NCI-H748 (cell line): Measurements from ENCODE around the gene ZBED1.
"Not testable (repeated sequence)": the region's sequence is repeated elsewhere in the genome, so short reads cannot be mapped to it uniquely, and the experiment has no call there.

Experiments used
- DNase-seq: peaks from one replicate; lab custom pipeline; 2025; ENCODE audit not compliant: unreplicated experiment; lab: John Stamatoyannopoulos, UW

ZBED1 gene

DNA sequence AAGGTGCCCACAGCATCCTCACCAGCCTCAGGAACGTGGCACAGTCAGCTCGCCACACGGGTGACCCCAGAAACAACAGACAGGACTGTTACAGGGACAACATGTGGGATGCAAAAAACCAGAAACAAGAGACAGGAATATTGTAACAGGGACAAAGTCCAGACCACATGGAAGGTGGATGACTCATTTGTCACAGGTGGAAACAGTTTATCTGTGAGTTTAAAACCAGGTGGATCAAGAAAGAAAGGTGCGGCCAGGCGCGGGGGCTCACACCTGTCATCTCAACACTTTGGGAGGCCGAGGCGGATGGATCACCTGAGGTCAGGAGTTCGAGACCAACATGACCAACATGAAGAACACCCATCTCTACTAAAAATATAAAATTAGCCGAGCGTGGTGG is 23.5 kb downstream of the ZBED1 start:
- DNase-seq, result not testable (repeated sequence)

- no peak for DNase-seq
These were observed 25.6 kb downstream of the ZBED1 start for GRCh38 chrX:2474963-2475726.

GRCh38 chrX:2474280-2474962 is 26.4 kb downstream of the ZBED1 start:
- DNase-seq, result no peak

DNA sequence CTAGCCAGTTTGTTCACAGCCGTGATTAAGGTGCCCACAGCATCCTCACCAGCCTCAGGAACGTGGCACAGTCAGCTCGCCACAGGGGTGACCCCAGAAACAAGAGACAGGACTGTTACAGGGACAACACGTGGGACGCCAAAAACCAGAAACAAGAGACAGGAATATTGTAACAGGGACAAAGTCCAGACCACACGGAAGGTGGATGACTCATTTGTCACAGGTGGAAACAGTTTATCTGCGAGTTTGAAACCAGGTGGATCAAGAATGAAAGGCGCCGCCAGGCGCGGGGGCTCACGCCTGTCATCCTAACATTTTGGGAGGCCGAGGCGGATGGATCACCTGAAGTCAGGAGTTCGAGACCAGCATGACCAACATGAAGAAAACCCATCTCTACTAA is 27.7 kb downstream of the ZBED1 start:
- DNase-seq, result not testable (repeated sequence)

GRCh38 chrX:2471641-2472040 is 29.1 kb downstream of the ZBED1 start:
- DNase-seq, result no peak

- not testable (repeated sequence) for DNase-seq
These were observed 29.6 kb downstream of the ZBED1 start for GRCh38 chrX:2471126-2471525.

DNA sequence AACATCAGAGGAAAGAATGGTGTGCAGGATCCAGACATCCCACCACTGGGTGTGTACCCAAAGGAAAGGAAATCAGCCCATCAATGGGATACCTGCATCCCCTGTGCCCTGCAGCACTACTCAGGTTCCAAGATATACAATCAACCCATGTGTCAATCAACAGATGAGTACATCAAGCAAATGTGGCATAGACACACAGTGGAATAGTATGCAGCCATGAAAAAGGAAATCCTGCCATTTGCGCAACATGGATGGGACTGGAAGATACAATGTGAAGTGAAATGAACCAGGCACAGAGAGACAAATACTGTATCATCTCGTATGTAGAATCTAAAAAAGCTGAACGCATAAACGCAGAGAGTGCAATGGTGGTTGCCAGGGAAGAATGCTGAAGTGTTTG is 30.9 kb downstream of the ZBED1 start:
- DNase-seq, result not testable (repeated sequence)

- no peak for DNase-seq
These were observed 31.5 kb downstream of the ZBED1 start for GRCh38 chrX:2469196-2469685.

GRCh38 chrX:2468261-2469195 is 32.2 kb downstream of the ZBED1 start:
- no peak for DNase-seq

GRCh38 chrX:2466876-2467656 is 33.7 kb downstream of the ZBED1 start:
- DNase-seq, result no peak

DNA sequence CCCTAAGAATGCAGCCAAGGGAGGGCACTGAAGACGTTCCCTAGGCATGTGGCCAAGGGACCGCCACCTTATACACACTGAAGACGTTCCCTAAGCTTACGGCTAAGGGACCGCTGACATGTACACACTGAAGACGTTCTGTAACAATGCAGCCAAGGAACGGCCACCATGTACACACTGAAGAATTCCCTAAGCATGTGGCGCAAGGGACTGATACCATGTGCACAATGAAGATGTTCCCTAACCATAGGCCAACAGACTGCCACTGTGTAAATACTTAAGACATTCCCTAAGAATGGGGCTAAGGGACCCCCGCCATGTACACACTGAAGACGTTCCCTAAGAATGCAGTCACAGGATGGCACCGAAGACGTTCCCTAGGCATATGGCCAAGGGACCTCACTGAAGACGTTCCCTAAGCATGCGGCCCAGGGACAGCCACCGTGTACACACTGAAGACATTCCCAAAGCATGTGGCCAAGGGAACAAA is 36.1 kb downstream of the ZBED1 start:
- no peak for DNase-seq

DNA sequence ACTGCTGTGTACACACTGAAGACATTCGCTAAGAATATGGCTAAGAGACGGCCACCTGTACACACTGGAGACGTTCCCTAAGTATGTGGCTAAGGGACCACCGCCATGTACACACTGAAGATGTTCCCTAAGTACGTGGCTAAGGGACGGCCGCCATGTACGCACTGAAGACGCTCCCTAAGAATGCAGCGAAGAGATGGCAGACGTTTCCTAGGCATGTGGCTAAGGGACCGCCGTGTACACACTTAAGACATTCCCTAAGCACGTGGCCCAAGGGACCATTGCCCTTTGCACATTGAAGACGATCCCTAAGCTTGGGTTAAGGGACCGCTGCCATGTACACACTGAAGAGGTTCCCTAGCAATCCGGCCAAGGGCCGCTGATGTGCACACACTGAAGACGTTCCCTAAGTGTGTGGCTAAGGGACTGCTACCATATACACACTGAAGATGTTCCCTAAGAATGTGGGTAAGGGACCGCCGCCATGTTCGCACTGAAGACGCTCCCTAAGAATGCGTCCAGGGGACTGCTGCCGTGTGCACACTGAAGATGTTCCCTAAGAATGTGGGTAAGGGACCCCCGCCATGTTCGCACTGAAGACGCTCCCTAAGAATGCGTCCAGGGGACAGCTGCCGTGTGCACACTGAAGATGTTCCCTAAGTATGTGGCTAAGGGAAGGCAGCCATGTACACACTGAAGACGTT is 36.7 kb downstream of the ZBED1 start:
- no peak for DNase-seq

DNA sequence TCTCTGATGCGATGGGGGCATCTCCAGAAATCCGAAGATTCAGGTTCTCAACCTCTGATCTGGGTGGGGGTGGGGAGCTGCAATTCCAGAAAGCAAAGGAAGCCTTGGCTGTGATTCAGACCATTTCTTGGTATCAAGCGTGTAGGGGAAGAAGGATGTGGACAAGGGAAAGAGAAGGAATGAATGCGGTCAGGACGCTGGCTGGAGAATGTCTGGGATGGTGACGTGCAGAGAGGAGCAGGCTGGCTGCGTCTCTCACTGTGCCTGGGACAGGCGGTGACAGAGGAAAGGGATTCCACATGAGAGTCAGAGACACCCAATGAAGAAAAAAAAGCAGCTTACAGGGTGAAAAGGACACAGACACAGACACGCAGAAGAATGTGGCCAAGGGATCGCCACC is 37.3 kb downstream of the ZBED1 start:
- not testable (repeated sequence) for DNase-seq

- DNase-seq, result no peak
These were observed 38.0 kb downstream of the ZBED1 start for GRCh38 chrX:2462780-2463179.

DNA sequence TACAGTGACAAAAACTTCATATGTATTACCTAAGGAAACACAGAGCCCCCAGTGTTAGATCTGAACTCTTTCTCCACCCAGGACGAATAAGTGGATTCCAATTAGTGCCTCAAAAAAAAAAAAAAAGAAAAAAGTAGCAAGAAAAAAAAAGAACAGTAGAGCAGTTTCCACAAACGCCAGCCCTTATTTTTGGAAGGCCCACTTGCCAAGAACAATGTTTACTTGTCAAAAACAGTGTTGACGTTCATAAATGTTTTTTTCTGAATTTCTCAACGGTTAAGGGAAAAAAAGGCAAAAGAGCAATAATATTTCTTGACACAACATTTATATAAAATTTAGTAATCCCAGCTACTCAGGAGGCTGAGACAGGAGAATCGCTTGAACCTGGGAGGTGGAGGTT is 38.7 kb downstream of the ZBED1 start:
- DNase-seq, result no peak

DNA sequence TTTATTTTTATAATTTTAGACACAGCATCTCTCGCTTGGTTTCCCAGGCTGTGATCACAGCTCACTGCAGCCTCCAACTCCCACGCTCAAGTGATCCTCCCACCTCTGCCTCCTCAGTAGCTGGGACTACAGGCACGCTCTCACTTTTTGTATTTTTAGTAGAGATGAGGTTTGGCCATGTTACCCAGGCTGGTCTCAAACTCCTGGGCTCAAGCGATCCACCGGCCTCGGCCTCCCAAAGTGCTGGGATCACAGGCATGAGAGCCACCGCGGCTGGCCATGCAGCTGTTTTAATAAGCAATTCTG is 39.1 kb downstream of the ZBED1 start:
- no peak for DNase-seq

DNA sequence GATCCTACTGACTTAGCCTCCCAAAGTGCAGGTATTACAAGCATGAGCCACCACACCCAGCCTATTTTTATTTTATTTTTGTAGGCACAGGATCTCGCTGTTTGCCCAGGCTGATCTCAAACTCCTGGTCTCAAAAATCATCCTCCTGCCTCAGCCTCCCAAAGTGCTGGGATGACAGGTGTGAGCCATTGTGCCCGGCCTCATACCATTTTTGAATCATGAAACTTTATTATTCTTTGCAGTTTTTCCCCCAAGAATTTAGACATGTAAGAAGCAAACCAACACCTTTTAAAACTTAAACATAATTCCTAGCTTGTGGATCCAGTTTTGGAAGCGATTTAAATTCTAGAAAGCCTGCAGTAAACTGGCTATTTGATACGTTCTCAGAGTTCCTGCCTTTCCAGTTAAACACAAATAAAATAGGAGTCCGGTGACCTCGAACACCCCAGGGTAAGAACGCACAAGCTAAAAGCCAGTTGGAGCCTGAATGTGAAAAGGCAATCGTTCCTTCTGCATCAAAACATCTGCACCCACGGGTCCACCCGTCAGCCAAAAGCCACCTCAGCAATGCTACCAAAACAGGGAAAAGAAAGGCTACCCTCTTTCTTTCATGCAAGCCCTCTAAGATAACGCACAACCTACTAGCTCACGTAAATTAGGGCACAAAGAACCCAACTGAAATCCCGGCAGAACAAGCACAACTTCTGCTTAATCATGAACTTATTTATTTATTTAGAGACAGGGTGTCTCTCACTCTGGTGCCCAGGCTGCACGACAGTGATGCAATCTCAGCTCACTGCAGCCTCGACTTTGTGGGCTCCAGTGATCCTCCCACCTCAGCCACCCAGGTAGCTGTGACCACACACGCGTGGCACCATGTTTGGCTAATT is 39.7 kb downstream of the ZBED1 start:
- DNase-seq, result not testable (repeated sequence)

DNA sequence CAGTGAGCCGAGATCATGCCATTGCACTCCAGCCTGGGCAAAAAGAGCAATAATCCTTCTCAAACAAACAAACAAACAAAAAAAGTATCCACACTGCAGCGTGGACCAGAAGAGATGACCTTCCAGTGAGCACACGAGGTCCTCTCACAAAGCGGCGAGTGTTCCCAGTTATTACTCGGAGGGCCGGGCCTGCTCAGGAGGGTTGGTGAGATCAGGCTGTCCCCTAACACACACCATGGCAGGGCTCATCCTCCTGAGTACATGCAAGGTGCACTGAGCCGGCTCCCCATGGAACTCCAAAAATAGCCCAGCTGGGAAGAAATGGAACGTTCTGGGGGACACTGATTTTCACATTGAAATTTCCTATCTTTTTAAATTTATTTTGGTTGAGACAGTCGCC is 40.7 kb downstream of the ZBED1 start:
- not testable (repeated sequence) for DNase-seq

GRCh38 chrX:2458309-2458708 is 42.5 kb downstream of the ZBED1 start:
- DNase-seq, result no peak
